Tibial nerve (tissue), 4 donors: ENCODE data around the gene RGS7. TPM values are rescaled to one million over a fixed set of nuclear protein-coding genes. Genes with fewer than 3 reads are reported as not detected.

Experiments used
- DNase-seq, 2 donors: peaks; one replicate each; pipeline ENCODE4 v3.0.0-alpha.2; 2019; ENCODE audit warnings: low spot score in 2 of 2
- H3K27ac ChIP-seq, 4 donors: fragments of 200-600 bp; sonication (generic) in 3 of 4; one replicate each; pipeline ENCODE4 v1.5.1; 2017 to 2019; ENCODE audit warnings: mild to moderate bottlenecking in 1 of 4
- H3K27me3 ChIP-seq, 2 donors: fragments of 200-600 bp; sonication (generic) in 1 of 2; one replicate each; pipeline versions ENCODE4 v1.5.1 to v1.6.0; 2017 to 2019
- H3K36me3 ChIP-seq, 3 donors: fragments of 200-600 bp; sonication (generic); one replicate each; pipeline ENCODE4 v1.5.1; 2018 to 2019
- H3K4me1 ChIP-seq, 4 donors: fragments of 200-600 bp; sonication (generic) in 3 of 4; one replicate each; pipeline ENCODE4 v1.5.1; 2017 to 2019
- H3K4me3 ChIP-seq, 4 donors: fragments of 200-600 bp; sonication (generic) in 3 of 4; one replicate each; pipeline ENCODE4 v1.5.1; 2017 to 2019; ENCODE audit warnings: mild to moderate bottlenecking in 1 of 4, moderate library complexity in 1 of 4
- H3K9me3 ChIP-seq, 4 donors: fragments of 200-600 bp; sonication (generic) in 3 of 4; one replicate each; pipeline ENCODE4 v1.5.1; 2017 to 2019
- CTCF ChIP-seq, 5 experiments: fragments of 200-600 bp in 3 of 5; fragments of 450-650 bp in 2 of 5; sonication (generic) in 3 of 5; IDR thresholded peaks; one replicate each; pipeline ENCODE4 v1.5.1; 2016 to 2019; ENCODE audit warnings: antibody characterized with exemption in 5 of 5, mild to moderate bottlenecking in 3 of 5, moderate library complexity in 2 of 5
- EP300 ChIP-seq, 2 donors: sonication (generic); formaldehyde crosslinking; IDR thresholded peaks; one replicate each; pipeline ENCODE4 v1.6.1; 2017; ENCODE audit warnings: antibody characterized with exemption in 2 of 2, mild to moderate bottlenecking in 1 of 2
- POLR2A ChIP-seq, 2 donors: fragments of 450-650 bp; IDR thresholded peaks; one replicate each; pipeline ENCODE4 v1.6.1; 2017; ENCODE audit warnings: antibody characterized with exemption in 2 of 2, mild to moderate bottlenecking in 2 of 2, moderate library complexity in 2 of 2
- WGBS, 2 donors: methylation state at CpG; one replicate each; pipeline ENCODE4 v1.1.5; 2018; 5-methylcytosine and 5-hydroxymethylcytosine counted together
- total RNA-seq, 4 donors: library from RNA; depleted of rRNA; stranded (reverse); fragments of >200 nt; gene quantifications; one replicate each; pipeline ENCODE4 v1.1.0, GENCODE V29; 2016

RGS7 gene
- total RNA-seq, 4 donors from 2014 or later, result 0.39 to 1.5 (median 1.0) TPM; not detected in 1

- Histone ChIP-seq H3K36me3 (no peaks in the 10 kb centered on the region), H3K27me3 (no peaks in the 10 kb centered on the region), H3K27ac (no peak overlapping the region), H3K4me3 (no peak overlapping the region), H3K9me3 (peaks cover 0 to 5% (median 0%) of the 10 kb centered on the region in 4 donors), H3K4me1 (no peaks in the 10 kb centered on the region)
- no peak for DNase-seq
- TF ChIP-seq CTCF (IDR thresholded peaks at IDR 0.05) (no peak), POLR2A (IDR thresholded peaks at IDR 0.05) (no peak), EP300 (IDR thresholded peaks at IDR 0.05) (no peak)
- WGBS, 2 donors, result 73 to 76% methylated on average over 2 of the region's 2 CpGs
These were observed 139.5 kb downstream of the RGS7 start for GRCh38 chr1:241217516-241217915.

- Histone ChIP-seq H3K4me3 (no peak overlapping the region), H3K27me3 (no peaks in the 10 kb centered on the region), H3K27ac (no peak overlapping the region), H3K9me3 (peaks cover 0 to 5% (median 0%) of the 10 kb centered on the region in 4 donors), H3K4me1 (no peaks in the 10 kb centered on the region), H3K36me3 (no peaks in the 10 kb centered on the region)
- no peak for TF ChIP-seq EP300 (IDR thresholded peaks at IDR 0.05)
- no peak for TF ChIP-seq POLR2A (IDR thresholded peaks at IDR 0.05)
- no peak for TF ChIP-seq CTCF (IDR thresholded peaks at IDR 0.05)
- WGBS, 2 donors, result 87 to 90% methylated on average over 9 of the region's 9 CpGs
- DNase-seq, result no peak
These were observed 141.3 kb downstream of the RGS7 start for GRCh38 chr1:241215683-241216082.

- no peak overlapping the region for H3K27ac ChIP-seq
- 23 to 36% methylated on average over 4 of the region's 4 CpGs for WGBS, 2 donors
These were observed 141.8 kb downstream of the RGS7 start for GRCh38 chr1:241215203-241215602.

GRCh38 chr1:241213139-241213538 is 143.9 kb downstream of the RGS7 start:
- no peak overlapping the region for H3K4me3 ChIP-seq
- whole genome bisulfite sequencing, 2 donors, result 83 to 87% methylated on average over 8 of the region's 8 CpGs
- no peak for DNase-seq
- TF ChIP-seq CTCF (IDR thresholded peaks at IDR 0.05) (no peak), POLR2A (IDR thresholded peaks at IDR 0.05) (no peak), EP300 (IDR thresholded peaks at IDR 0.05) (no peak)
- no peak overlapping the region for H3K27ac ChIP-seq
- H3K27me3 ChIP-seq, result no peaks in the 10 kb centered on the region
- no peaks in the 10 kb centered on the region for H3K36me3 ChIP-seq
- peaks cover 0 to 5% (median 0%) of the 10 kb centered on the region in 4 donors for H3K9me3 ChIP-seq
- H3K4me1 ChIP-seq, result no peaks in the 10 kb centered on the region

More at GRCh38 chr1:241215203-241215602, 141.8 kb downstream of the RGS7 start:
- TF ChIP-seq POLR2A (IDR thresholded peaks at IDR 0.05) (no peak), CTCF (IDR thresholded peaks at IDR 0.05) (no peak), EP300 (IDR thresholded peaks at IDR 0.05) (no peak)
- no peaks in the 10 kb centered on the region for H3K4me1 ChIP-seq
- H3K4me3 ChIP-seq, result no peak overlapping the region
- no peaks in the 10 kb centered on the region for H3K27me3 ChIP-seq
- no peaks in the 10 kb centered on the region for H3K36me3 ChIP-seq
- peaks cover 0 to 5% (median 0%) of the 10 kb centered on the region in 4 donors for H3K9me3 ChIP-seq
- DNase-seq, result no peak

GRCh38 chr1:241212628-241213027 is 144.4 kb downstream of the RGS7 start:
- Histone ChIP-seq H3K4me1 (no peaks in the 10 kb centered on the region), H3K9me3 (peaks cover 0 to 5% (median 0%) of the 10 kb centered on the region in 4 donors), H3K27me3 (no peaks in the 10 kb centered on the region), H3K4me3 (no peak overlapping the region), H3K36me3 (no peaks in the 10 kb centered on the region), H3K27ac (no peak overlapping the region)
- TF ChIP-seq POLR2A (IDR thresholded peaks at IDR 0.05), result no peak
- no peak for TF ChIP-seq EP300 (IDR thresholded peaks at IDR 0.05)
- no peak for TF ChIP-seq CTCF (IDR thresholded peaks at IDR 0.05)
- 68 to 79% methylated on average over 6 of the region's 6 CpGs for WGBS, 2 donors
- DNase-seq, result no peak
